ENCODE results near the gene SLC25A41.

GRCh38 chr19:6431891-6432290, 1.7 kb downstream of the SLC25A41 start:
- TF ChIP-seq CTCF (IDR thresholded peaks at IDR 0.05) (no peak), POLR2A (IDR thresholded peaks at IDR 0.05) (no peak)
